A673 (cell line): ENCODE data around the gene PSTPIP1.

ENCODE experiments used
- CTCF ChIP-seq: fragments of 300-800, 200-600 bp; sonication (generic); conservative IDR thresholded peaks from 2 replicates; pipeline ENCODE4 v1.5.1; 2017; ENCODE audit warnings: low read depth, mild to moderate bottlenecking, antibody characterized with exemption, low read length, moderate library complexity, mixed read lengths
- EZH2 ChIP-seq: fragments of 200-600 bp; sonication (generic); IDR thresholded peaks from 2 replicates; pipeline ENCODE4 v1.6.1; 2017; ENCODE audit warnings: borderline replicate concordance, low read depth, mild to moderate bottlenecking, mixed read lengths, antibody characterized with exemption, low read length; ENCODE audit not compliant: poor library complexity, severe bottlenecking

GRCh38 chr15:77010312-77010686, 15.4 kb downstream of the PSTPIP1 start:
- TF ChIP-seq CTCF (no peak), EZH2 (no peak)
